Measurements from ENCODE around the gene PRRT2.

Gene PRRT2

DNA sequence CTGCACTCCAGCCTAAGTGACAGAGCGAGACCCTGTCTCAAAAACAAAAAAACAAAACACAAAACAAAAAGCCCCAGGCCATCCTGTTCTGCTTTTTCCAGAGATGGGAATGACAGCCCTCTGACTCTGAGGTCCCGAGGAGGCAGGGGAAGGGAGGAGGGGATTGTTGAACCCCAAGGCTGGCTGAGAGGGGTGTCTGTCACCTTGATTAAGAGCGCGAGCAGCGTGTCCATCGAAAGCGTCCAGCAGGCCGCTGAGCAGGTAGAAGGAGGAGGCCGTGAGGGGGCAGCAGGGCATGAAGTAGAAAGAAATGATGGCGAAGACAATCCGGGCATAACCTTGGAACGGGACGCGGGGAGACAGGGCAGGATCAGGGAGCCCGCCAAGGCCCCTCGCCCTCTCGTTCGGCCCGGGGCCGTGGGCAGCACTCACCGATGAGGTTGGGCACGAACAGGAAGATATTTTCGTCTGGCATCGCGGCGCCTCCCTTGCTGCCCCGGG, 50.4 kb downstream of the PRRT2 start:
- DNase-seq (ENCODE audit: low read depth, low spot score), result no peak

- DNase-seq (ENCODE audit: low read depth, low spot score), result peak; percentile 93
These were observed 51.1 kb downstream of the PRRT2 start, which contains the start of gene CDIPT for GRCh38 chr16:29862884-29863668. CDIPT (minus strand) TSS chr16:29863226; CDS start chr16:29862857, 369 bp downstream.

- DNase-seq (ENCODE audit: low read depth, low spot score), result no peak
These were observed 51.6 kb downstream of the PRRT2 start for GRCh38 chr16:29863669-29863984.

DNA sequence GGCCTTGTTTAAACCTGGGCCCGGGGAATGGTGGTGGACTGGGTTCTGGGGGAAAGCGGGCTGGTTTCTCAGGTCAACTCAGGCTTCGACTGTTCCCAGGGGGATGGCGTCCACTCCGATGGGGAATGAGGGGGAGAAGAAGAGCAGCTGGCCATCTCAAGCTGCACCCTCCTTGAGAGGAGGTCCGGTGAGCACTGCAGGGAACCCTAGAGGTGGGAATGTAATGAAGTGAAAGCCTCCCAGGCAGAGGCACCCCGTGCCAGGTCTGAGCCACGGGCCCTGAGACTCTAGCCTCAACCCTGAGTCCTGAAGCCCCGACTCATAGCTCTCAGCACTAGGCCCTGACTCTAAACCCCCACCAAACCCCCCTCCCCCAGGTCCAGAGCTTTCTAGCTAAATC, 52.2 kb downstream of the PRRT2 start:
- no peak for DNase-seq (ENCODE audit: low read depth, low spot score)

All from smooth muscle cell of the brain vasculature (primary cell).